GM19238 (cell line): ENCODE results near the gene ARSI.
"Not testable (repeated sequence)": the region's sequence is repeated elsewhere in the genome, so short reads cannot be mapped to it uniquely, and the experiment has no call there.

Experiments
- DNase-seq: peaks from one replicate; pipeline ENCODE4 v3.0.0; 2011; ENCODE audit warnings: low spot score; ENCODE audit not compliant: insufficient read length

Gene ARSI

GRCh38 chr5:150248493-150248892 is 54.2 kb downstream of the ARSI start:
- not testable (repeated sequence) for DNase-seq

GRCh38 chr5:150247726-150248125 is 55.0 kb downstream of the ARSI start:
- no peak for DNase-seq

- no peak for DNase-seq
These were observed 55.9 kb downstream of the ARSI start for GRCh38 chr5:150246835-150247234.

- no peak for DNase-seq
These were observed 56.3 kb downstream of the ARSI start for GRCh38 chr5:150246429-150246828.
